ENCODE data around the gene ARHGAP19.
A peak's percentile ranks its signal among the peaks of the same experiment; 100 is the strongest.
"Not testable (repeated sequence)": the region's sequence is repeated elsewhere in the genome, so short reads cannot be mapped to it uniquely, and the experiment has no call there.

ARHGAP19 gene

DNA sequence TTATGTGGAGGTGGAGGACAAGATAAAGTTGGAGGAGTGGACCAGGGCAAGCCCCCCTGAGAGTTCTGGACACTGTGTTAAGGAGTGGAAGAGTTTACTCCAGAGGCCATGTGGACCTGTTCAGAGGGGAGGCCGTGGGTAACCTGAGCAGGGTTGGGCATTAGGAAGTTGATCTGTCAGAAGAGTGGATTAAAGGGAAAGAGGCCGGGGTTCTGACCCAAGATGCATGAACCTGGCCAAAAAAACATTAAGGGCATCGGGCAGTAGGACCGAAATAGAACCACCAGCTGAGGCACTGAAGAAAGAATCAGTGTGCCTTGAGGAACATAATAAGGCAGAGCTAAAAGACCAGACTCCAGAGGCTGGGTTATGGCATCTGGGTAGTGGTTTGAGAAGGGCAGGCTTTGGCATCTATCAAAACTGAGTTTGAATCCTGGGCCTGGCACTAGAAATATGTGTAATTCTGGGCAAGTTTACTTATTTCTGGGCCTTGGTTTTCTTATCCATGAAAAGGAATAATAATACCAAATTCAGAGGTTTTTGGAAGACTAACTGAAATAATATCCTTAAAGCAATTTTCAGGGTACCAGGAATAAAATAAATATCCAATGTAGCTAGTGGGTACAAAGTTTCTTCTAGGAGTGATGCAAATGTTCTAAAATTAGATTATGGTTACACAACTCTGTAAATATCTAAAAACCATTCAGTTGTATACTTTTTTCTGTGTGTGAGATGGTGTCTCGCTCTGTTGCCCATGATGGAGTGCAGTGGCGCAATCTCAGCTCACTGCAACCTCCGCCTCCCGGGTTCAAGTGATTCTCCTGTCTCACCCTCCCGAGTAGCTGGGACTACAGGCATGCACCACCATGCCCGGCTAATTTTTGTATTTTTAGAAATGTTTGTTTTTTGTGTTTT lies 15.7 kb upstream of the ARHGAP19 start:
- H3K4me3 Mint-ChIP-seq: no peak overlapping the region
- H3K27me3 Mint-ChIP-seq: no peaks in the 10 kb centered on the region
- no peak for ATAC-seq

DNA sequence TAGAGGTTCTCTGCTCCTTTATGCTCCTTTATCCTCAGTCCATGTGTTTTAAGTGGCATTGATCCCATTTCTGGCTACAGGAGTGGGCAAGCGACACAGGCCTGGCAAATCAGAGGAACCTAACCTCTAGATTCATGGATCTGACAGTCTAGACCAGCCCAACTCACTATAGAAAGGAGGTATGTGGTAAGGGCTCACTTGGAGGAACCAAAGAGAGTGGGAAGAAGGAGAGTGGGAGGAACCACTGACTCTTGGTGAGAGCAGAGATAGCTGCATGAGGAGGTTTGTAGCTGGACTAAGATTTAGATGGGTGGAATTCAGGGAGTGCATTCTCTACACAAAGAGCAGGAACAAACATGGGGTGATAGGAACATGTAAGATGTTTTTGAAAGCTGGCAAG lies 15.0 kb upstream of the ARHGAP19 start:
- H3K27me3 Mint-ChIP-seq: no peaks in the 10 kb centered on the region
- ATAC-seq (no peak), DNase-seq (no peak)
- no peak overlapping the region for H3K27ac Mint-ChIP-seq
- H3K4me1 Mint-ChIP-seq: no peaks in the 10 kb centered on the region
- H3K4me3 Mint-ChIP-seq: no peak overlapping the region
- H3K9me3 Mint-ChIP-seq: no peaks in the 10 kb centered on the region

More for the DNA sequence above, 15.7 kb upstream of the ARHGAP19 start:
- Mint-ChIP-seq H3K9me3 (no peaks in the 10 kb centered on the region), H3K27ac (no peak overlapping the region), H3K4me1 (no peaks in the 10 kb centered on the region)
- no peak for DNase-seq

DNA sequence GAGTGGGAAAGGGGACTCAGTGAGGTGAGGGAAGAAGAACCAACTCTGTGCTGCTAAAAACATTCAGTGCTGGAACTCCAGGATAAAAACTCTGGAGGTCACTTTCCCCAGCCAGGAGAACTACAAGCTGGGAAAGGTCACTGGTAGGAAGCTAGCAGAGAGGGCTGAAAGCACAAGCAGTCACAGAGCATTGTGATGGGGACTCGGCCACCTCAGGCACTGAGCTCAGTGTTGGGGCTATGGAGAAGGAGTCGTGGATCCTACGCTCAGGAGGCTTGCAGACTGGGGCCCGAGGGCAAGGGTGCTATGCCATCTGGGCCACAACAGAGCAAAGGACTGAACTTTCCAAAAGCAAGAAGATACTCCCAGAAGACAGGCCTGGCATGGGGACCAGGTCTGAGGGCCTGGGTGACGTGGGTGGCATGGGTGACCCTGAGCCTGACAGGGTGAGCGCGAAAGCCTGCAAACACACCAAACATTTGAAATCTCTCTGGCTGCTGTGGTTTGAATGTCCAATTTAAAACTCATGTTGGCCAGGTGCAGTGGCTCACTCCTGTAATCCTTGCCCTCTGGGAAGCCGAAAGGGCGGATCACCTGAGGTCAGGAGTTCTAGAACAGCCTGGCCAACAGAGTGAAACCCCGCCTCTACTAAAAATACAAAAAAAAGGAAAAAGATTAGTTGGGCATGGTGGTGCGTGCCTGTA lies 9.8 kb upstream of the ARHGAP19 start:
- ATAC-seq (no peak), DNase-seq (no peak)
- Mint-ChIP-seq H3K27me3 (no peaks in the 10 kb centered on the region), H3K4me3 (no peak overlapping the region), H3K9me3 (no peaks in the 10 kb centered on the region), H3K27ac (no peak overlapping the region), H3K4me1 (no peaks in the 10 kb centered on the region)

DNA sequence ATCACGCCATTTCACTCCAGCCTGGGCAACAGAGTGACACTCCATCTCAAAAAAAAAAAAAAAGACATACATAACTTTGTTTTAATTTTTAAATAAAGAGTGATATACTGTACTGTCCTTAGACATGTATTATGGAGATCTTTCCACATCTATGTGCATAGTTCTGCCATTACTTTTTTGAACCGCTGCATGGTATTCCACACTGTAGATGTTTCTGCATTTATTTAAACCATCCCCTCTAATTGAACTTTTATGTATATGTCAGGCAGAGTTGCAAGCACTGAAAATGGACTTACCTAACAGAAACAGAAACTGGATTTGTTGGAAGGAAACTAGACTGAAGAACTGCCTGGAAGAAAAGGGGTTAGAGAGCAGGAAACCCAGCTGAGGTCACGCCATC lies 8.5 kb upstream of the ARHGAP19 start:
- DNase-seq (no peak), ATAC-seq (no peak)
- Mint-ChIP-seq H3K27me3 (no peaks in the 10 kb centered on the region), H3K27ac (no peak overlapping the region), H3K9me3 (no peaks in the 10 kb centered on the region), H3K4me1 (no peaks in the 10 kb centered on the region), H3K4me3 (no peak overlapping the region)

DNA sequence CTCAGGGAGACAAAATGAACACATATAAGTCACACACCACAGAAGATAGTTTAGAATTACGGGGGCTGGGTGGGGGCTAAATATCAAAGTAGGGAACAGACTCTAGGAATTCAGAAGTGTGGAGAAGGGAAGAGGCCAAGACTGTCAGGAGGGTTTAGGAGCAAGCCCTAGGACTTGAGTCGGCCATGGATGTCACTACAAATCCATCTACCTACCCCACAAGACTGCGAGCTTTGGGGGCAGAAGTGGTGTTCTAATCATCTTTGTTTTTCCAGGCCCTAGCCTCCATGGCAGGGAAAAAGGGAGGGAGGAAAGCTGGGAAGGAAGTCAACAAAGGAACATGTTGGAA lies 5.8 kb upstream of the ARHGAP19 start:
- peaks cover 9% of the 10 kb centered on the region for H3K4me1 Mint-ChIP-seq

DNA sequence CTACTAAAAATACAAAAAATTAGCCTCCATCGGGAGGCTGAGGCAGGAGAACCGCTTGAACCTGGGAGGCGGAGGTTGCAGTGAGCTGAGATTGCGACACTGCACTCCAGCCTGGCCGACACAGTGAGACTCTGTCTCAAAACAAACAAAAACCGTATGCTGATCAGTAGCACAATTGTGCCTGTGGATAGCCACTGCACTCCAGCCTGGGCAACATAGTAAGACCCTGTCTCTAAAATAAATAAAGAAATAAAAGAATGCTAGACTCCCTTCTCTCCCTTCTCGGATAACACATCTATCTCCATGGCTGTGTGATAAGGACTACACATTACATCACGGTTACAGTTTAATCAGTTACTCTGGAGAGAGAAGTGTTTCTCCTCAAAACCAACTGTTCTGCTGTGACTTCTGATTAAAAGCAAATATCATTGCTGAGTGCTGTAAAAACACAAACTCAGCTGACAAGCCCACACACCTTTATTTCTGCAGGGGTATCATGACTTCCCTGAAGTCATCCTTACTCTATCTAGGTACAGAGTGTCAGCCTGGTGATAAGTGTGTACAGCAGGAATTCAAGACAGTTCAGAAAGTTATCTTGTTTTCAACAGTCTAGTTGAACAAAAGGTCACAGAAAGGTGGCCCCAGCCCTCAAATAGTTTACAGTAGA lies 5.3 kb upstream of the ARHGAP19 start:
- H3K4me1 Mint-ChIP-seq: peaks cover 13% of the 10 kb centered on the region
- no peaks in the 10 kb centered on the region for H3K9me3 Mint-ChIP-seq
- H3K27ac Mint-ChIP-seq: no peak overlapping the region
- DNase-seq: no peak
- H3K4me3 Mint-ChIP-seq: no peak overlapping the region
- H3K27me3 Mint-ChIP-seq: no peaks in the 10 kb centered on the region
- ATAC-seq: no peak

More for the DNA sequence above, 5.8 kb upstream of the ARHGAP19 start:
- Mint-ChIP-seq H3K9me3 (no peaks in the 10 kb centered on the region), H3K27ac (peak overlapping the region in 1 of 2 donors; percentile 49), H3K27me3 (no peaks in the 10 kb centered on the region), H3K4me3 (no peak overlapping the region)
- DNase-seq (no peak), ATAC-seq (no peak)

DNA sequence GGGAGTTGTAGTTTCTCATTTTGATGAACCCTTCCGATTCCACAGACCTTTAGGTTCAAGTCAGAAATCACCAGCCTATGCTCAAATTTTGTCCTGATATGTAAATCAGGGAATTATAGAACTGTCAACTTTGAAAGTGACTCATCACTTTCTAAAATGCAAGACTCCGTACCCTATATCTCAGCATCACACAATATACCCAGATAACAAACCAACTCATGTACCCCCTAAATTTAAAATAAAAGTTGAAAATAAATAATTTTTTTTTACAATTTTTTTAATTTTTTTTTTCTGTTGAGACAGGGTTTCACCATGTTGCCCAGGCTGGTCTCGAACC lies 393 bp upstream of the ARHGAP19 start:
- DNase-seq: no peak
- ATAC-seq: no peak
- Mint-ChIP-seq H3K27me3 (no peaks in the 10 kb centered on the region), H3K9me3 (no peaks in the 10 kb centered on the region), H3K4me3 (peak overlapping the region; percentile 89 to 97), H3K27ac (no peak overlapping the region), H3K4me1 (peaks cover 40% of the 10 kb centered on the region)

DNA sequence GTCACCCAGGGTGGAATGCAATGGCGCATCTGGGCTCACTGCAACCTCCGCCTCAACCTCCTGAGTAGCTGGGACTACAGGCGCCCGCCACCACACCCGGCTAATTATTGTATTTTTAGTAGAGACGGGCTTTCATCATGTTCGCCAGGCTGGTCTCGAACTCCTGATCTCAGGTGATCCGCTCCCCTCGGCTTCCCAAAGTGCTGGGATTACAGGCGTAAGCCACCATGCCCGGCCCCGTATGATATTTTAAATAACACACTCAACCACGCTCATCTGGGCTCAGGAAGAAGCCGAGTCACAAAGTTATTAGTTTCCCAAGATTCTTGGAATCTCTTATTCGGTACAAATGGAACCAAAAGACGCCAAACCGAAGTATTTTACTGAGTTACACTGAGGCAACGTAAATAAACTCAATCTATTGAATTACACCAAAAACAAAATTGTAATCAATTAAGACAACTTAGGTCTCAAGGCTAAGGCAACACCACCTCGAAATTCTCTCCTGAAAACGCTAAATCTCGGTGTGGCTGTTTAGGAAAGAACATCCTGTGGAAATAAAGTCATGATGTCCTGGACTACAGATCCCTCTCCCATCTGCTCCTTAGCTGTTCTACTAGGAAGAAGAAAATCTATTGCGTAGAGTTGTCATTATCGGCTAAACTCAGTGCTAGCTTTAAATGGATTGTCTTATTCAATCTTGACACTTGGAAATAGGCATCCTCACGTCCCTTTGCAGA lies 910 bp downstream of the ARHGAP19 start:
- Mint-ChIP-seq H3K4me1 (peaks cover 40% of the 10 kb centered on the region), H3K9me3 (no peaks in the 10 kb centered on the region), H3K27me3 (no peaks in the 10 kb centered on the region), H3K27ac (peak overlapping the region; percentile 90 to 95), H3K4me3 (peak overlapping the region; percentile 89 to 97)
- DNase-seq (no peak), ATAC-seq (no peak)

DNA sequence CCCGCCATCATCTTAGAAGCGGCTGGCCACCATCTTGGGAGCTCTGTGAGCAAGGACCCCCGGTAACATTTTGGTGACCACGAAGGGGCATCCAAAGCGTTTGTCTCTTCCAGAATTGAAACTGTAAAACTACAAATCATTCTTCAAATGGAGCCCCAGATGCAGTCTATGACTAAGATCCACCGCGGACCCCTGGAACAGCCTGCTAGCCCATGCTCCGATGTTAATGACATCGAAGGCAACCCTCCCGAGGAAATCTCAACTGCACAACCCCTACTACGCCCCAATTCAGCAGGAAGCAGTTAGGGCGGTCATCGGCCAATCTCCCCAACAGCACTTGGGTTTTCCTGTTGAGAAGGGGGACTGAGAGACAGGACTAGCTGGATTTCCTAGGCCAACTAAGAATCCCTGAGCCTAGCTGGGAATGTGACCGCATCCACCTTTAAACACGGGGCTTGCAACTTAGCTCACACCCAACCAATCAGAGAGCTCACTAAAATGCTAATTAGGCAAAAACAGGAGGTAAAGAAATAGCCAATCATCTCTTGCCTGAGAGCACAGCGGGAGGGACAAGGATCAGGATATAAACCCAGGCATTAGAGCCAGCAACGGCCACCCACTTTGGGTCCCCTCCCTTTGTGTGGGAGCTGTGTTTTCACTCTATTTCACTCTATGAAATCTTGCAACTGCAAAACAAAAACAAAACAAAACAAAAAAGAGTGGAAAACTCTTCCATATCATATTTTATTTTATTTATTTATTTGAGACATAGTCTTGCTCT lies 1.7 kb downstream of the ARHGAP19 start:
- not testable (repeated sequence) for H3K27ac Mint-ChIP-seq, H3K9me3 Mint-ChIP-seq, H3K27me3 Mint-ChIP-seq, ATAC-seq, DNase-seq
- peak overlapping the region; percentile 15 to 89 for H3K4me3 Mint-ChIP-seq
- peaks cover 40% of the 10 kb centered on the region for H3K4me1 Mint-ChIP-seq

DNA sequence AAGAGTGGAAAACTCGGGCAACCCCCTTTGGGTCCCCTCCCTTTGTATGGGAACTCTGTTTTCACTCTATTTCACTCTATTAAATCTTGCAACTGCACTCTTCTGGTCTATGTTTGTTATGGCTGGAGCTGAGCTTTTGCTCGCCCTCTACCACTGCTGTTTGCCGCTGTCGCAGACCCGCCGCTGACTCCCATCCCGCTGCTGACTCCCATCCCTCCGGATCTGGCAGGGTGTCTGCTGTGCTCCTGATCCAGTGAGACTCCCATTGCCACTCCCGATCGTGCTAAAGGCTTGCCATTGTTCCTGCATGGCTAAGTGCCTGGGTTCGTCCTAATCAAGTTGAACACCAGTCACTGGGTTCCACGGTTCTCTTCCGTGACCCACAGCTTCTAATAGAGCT lies 2.4 kb downstream of the ARHGAP19 start:
- H3K4me3 Mint-ChIP-seq: not testable (repeated sequence)

DNA sequence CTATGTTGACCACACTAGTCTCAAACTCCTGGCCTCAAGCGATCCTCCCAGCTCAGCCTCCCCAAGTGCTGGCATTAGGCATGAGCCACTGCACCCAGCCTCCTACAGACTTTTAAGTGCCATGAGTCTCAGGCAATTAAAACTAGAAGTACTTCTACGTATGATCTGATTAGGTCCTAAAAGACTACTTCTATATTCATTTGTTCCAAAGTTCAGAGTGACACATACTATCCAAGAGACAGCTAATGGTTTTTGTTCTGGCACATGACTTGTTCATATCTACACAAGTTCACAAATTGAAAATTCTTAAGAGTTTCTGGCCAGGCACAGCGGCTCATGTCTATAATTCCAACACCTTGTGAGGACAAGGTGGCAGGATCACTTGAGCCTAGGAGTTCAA lies 11.7 kb downstream of the ARHGAP19 start:
- Mint-ChIP-seq H3K27ac (no peak overlapping the region), H3K27me3 (no peaks in the 10 kb centered on the region), H3K4me3 (no peak overlapping the region), H3K4me1 (peaks cover 10% of the 10 kb centered on the region), H3K9me3 (no peaks in the 10 kb centered on the region)
- ATAC-seq (no peak), DNase-seq (no peak)

More for the DNA sequence above, 2.4 kb downstream of the ARHGAP19 start:
- not testable (repeated sequence) for ATAC-seq, H3K27me3 Mint-ChIP-seq, DNase-seq, H3K27ac Mint-ChIP-seq, H3K9me3 Mint-ChIP-seq
- peaks cover 40% of the 10 kb centered on the region for H3K4me1 Mint-ChIP-seq

DNA sequence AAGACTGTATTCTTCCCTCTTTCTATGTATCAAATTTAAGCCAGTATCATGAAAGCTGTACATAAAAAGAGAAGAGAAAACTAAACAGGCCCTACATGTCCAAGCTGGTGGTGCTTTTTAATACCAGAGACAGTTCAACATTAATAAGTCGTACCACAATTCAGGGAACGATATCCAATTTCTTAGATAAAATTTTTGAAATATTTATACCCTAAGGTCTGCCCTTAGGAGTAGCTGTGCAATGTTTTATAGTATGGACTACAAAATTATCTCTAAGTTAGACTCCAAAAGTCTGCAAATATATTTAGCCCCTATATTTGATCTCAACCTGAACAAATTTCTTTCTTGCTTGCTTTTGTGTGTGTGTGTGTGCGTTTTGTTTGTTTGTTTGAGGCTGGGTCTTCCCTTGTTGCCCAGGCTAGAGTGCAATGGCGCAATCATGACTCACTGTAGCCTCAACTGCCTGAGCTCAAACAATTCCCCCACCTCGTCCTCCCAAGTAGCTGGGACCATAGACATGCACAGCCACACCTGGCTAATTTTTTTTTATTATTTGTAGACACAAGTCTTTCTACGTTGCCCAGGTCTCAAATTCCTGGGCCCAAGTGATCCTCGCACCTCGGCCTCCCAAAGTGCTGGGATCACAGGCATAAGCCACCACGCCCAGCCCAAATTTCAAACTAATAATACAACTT lies 13.2 kb downstream of the ARHGAP19 start:
- no peak overlapping the region for H3K27ac Mint-ChIP-seq
- DNase-seq (no peak), ATAC-seq (no peak)
- H3K27me3 Mint-ChIP-seq: no peaks in the 10 kb centered on the region
- H3K4me3 Mint-ChIP-seq: no peak overlapping the region
- no peaks in the 10 kb centered on the region for H3K9me3 Mint-ChIP-seq
- peaks cover 10% of the 10 kb centered on the region for H3K4me1 Mint-ChIP-seq

DNA sequence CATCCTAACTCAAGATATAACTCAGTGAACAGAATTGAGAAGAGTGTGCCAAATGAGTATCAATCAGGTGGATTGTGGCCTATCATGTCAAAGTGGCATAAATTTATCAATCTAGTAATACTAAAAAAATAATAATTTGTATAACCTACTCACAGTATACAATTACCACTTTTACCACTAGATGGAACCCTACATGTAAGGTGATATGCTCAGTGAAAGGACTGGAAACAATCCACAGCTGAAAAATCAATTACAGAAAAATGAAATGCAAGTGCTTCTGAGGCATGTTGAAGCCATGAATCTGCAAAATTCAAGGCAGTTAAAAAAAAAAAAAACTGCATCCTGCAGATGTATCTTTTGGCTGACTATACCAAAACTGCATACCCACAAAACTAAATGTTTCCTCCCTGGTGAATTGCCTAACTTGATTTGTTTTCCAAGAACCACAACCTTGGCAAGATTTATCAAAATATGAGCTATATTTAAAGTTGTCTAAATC lies 13.9 kb downstream of the ARHGAP19 start:
- no peaks in the 10 kb centered on the region for H3K9me3 Mint-ChIP-seq
- peaks cover 10% of the 10 kb centered on the region for H3K4me1 Mint-ChIP-seq
- no peaks in the 10 kb centered on the region for H3K27me3 Mint-ChIP-seq
- ATAC-seq (peak; percentile 72), DNase-seq (no peak)
- no peak overlapping the region for H3K27ac Mint-ChIP-seq
- H3K4me3 Mint-ChIP-seq: no peak overlapping the region

DNA sequence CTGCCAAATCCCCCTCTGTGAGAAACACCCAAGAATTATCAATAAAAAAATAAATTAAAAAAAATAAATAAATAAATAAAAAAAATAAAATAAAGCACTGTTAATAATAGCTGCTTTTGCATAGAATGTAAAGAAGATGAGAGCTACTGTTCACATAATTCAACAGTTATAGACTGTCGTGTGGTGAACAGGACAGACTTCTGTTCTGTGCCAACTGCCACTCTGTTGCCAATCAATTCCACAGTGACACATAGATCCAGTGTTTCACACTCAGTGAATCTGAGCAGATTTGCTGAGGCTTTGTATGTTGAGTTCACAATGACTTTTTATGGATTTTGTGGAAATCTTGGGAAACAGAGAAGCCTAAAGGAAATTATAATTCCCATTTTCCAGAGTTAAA lies 14.9 kb downstream of the ARHGAP19 start:
- Mint-ChIP-seq H3K27ac (no peak overlapping the region), H3K9me3 (no peaks in the 10 kb centered on the region), H3K4me3 (no peak overlapping the region), H3K27me3 (no peaks in the 10 kb centered on the region), H3K4me1 (peaks cover 10% of the 10 kb centered on the region)
- ATAC-seq: no peak
- DNase-seq: no peak
